ENCODE results near the gene PARD3. TPM values are rescaled to one million over a fixed set of nuclear protein-coding genes. Genes with fewer than 3 reads are reported as not detected.

PARD3 gene
- total RNA-seq, 1 donor from 2014 or later: 29.4 TPM

DNA sequence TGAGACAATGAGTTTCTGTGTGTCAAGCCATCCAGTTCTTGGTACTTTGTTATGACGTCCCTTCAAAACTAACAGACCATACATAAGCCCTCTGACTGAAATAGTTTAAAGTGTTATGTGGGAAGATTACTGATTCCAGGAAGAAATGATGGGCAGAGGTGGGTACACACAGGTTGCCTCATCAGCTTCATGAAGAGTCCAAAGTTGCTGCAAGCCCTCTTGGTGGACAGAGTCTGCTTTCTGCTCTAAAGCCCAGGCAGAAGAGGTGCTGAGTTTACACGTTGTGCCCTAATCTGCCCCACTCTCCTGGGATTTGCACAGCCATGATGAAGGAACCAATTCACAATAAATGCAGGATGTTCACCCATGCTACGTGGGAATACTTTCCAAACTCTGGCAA is 187.4 kb downstream of the PARD3 start:
- DNase-seq (ENCODE audit: low read depth in 2 of 2): no peak

- DNase-seq (ENCODE audit: low read depth in 2 of 2): no peak
Observed at GRCh38 chr10:34627331-34627730, 187.8 kb downstream of the PARD3 start.

- DNase-seq (ENCODE audit: low read depth in 2 of 2): no peak
Observed at GRCh38 chr10:34626158-34626880, 188.8 kb downstream of the PARD3 start.

DNA sequence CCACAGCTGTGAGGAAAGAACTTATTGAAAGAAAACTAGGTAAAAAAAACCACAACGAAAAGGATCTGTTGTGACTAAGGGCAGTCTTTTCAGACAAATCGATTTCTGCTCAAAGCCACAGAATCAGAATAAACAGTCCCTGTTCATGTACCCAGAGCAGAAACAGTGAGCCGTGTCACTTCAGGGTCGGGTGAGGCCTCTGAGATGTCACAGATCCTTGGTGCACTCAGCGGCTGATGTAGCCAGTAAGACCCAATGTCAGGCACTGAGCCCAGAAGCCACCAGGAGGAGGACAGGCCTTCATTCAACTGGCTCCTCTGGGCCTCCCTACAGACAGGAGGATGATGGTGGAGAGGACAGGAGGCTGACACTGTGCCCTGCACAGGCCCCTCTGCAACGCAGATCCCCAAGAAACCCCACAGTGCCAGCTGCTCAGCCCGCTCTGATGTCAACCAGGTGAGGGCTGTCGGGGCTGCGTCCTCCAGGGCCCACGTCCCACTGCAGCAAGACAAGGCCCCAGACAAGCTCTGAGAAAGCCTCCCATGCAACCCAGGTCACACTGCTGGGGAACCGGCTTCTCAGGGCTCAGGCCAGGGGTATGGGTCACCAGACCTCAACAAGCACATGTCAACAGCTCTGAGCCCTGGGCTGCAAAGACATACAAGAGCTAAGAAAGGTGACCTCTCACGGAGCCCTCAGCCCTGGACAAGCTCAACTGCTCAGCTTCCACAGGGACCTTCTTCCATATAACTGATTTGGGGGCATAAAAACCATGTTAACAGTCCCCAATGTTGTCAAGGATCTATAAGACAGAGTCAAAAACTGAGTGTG is 190.6 kb downstream of the PARD3 start:
- no peak for DNase-seq (ENCODE audit: low read depth in 2 of 2)

- no peak for DNase-seq (ENCODE audit: low read depth in 2 of 2)
Observed at GRCh38 chr10:34622945-34623344, 192.2 kb downstream of the PARD3 start.

- no peak for DNase-seq (ENCODE audit: low read depth in 2 of 2)
Observed at GRCh38 chr10:34618611-34619010, 196.5 kb downstream of the PARD3 start.

DNA sequence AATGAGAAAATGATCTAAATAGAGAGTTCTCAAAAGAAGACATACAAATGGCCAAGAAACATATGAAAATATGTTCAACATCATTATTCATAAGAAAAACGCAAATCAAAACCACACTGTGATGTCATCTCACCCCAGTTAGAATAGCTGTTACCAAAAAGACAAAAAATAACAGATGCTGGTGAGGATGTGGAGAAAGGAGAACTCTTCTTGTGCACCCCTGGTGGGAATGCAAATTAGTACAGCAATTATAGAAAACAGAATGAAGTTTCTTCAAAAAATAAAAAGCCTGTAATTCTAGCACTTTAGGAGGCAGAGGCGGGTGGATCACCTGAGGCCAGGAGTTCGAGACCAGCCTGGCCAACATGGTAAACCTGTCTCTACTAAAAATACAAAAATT is 199.3 kb downstream of the PARD3 start:
- DNase-seq (ENCODE audit: low read depth in 2 of 2): no peak

- DNase-seq (ENCODE audit: low read depth in 2 of 2): peak in 1 of 2 donors; percentile 18
Observed at GRCh38 chr10:34613491-34613890, 201.6 kb downstream of the PARD3 start.

DNA sequence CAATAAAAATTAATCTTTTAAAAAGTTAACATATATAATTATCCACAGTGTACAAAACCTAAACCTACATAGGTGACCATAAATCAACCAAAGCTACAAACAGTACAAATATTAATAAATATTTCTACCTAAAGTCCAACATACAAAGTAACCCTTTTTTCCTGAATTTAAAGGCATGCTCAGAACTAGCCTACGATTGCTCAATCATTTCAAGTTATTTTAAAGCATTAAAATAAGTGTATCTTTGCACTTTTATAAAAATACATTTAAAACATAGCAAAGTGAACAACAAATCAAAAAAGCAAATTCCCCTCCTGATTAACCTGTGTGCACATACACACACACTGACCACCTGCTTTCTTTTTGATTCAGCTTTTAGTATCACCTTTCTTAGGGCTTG is 202.2 kb downstream of the PARD3 start:
- DNase-seq (ENCODE audit: low read depth in 2 of 2): no peak

DNA sequence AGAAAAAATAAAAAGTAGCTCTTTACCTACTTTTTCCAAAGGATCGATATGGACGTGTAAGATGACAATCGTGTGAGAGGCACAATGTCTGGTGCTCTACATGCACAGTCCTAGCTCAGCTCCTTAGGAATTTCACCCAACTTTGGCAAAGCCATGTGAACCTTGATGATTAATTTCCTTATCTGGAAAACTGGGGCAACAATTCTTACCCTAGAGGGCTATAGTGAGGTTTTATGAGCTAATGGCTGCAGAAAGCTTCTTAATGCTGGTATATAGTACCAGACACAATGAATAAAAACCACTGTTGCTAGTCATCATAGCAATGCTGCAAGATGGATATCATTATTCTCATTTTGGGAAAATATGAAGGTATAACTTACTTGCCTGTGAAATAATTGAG is 202.7 kb downstream of the PARD3 start:
- peak in 1 of 2 donors; percentile 19 for DNase-seq (ENCODE audit: low read depth in 2 of 2)

DNA sequence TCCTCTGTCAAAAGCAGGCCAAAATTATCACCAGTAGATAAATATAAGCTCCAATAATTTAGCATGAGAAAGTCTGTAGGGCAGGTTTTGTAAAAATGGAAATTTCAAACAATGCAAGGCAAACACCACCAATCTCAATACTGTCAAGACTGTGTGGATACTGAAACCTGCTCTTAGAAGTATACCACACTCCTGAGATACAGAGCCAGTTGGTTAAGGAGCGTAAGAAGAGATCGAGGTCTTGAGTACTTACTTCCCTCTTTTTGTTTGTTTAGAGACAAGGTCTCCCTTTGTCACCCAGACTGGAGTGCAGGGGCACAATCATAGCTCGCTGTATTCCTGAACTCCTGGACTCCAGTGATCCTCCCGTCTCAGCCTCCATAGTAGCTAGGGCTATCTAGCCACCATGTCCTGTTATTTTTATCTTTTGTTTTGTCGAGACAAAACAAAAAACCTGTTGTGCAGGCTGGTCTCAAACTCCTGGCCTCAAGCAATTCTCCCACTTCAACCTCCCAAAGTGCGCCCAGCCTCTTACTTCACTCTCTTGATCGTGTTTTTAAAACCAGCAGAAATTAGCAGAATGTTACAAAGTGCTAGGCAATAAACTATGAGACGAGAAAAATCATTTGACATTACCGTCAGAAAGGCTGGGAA is 205.7 kb downstream of the PARD3 start:
- no peak for DNase-seq (ENCODE audit: low read depth in 2 of 2)

DNA sequence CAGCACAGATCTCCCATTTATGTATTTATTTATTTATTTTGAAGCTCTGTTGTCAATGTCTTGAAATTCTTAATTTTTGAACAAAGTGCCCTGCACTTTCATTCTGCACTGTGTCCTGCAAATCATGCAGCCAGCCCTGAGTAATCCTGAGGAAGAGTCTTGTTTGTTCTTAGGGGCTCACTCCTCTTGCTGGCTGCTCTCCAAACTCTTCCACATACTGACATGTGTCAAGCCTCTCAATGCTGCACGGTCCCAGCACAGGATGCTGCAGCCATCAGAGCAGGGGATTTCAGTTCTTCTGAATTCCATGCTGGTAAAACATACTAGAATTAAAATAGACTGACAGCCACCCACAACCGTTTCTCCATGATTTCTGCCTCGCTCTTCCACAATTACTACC is 207.2 kb downstream of the PARD3 start:
- peak in 1 of 2 donors; percentile 68 for DNase-seq (ENCODE audit: low read depth in 2 of 2)

DNA sequence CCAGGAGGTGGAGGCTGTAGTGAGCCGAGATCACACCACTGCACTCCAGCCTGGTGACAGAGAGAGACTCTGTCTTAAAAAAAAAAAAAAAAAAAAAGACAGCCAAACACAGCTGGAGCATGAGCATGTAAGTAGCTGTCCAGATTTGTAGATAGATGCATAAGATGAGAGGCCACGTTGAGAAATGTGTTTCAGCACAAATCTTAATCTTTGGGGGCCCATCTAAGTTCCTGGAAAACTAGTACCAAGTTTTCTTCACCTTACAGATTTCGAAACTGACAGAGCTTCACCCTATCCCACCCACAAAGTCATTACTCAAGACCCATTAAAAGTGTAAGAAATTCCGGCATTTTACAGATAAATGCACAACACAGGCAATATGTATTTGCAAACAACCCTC is 208.2 kb downstream of the PARD3 start:
- DNase-seq (ENCODE audit: low read depth in 2 of 2): no peak

DNA sequence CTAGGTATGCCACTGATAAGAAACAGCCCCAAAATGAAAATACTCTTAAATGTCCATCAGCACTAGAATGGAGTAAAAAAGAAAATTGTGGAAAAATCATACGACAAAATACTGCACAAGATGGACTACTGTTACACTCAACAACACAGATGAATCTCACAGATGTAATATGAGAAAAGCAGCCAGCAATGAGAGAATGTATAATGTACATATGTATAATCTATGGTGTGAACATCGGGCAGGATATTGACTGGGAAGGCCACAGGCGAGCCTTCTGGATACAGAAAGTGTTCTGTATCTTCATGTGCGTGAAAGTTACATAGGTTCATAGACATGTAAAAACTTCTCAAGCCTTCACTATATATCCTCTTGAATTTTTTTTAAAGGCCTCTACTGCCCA is 212.6 kb downstream of the PARD3 start:
- no peak for DNase-seq (ENCODE audit: low read depth in 2 of 2)

DNA sequence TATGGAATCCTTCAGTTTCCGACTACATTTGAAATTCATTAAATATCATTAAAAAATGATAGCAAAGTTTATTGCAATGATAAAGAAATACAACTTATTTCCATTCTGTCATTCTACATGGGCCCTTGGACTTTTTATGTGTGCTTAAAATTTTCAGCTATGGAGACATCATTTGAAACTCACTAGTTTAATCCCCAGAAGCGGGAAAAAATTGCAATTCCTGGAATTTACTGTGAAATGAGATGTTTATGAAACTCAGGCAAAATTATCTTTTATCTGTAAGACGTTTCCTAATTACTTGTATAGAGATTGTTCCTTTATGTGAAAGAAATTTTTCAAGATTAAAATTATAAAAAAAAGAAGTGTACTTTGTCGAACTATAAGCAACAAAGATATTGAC is 213.4 kb downstream of the PARD3 start:
- DNase-seq (ENCODE audit: low read depth in 2 of 2): no peak

DNA sequence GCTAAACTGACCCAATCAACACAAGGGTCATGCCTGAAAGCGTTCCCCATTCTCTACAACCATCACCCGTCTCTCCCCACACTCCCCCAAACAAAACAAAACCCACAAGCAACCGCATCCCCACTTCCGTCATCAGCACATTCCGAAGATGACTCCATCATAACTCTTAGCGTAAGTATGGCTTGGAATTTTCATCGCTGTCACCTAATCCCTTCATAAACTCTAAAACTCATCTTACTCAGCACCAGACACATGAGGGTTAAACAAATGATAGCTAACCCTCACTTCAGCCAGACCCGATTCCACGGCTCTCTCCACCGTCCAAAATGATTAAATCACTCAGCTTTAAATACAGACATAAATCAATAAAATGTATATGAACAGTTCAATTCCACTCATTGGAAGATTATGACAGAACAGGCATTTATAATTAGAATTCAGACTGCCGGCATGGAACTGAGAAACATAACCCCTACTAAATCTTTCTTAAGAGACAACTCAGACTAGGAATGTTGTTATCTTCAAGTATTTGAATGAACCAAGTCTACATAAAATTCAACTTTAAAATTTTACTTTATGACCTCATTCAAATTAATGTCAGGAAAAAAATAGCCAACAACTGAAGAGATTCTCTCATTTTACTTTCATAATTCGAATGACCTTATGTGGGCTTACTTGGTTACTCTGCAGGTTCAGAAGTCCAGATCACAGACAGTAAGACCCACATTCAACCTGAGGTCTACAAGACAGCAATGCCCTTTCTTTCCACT is 215.9 kb downstream of the PARD3 start:
- DNase-seq (ENCODE audit: low read depth in 2 of 2): no peak

- no peak for DNase-seq (ENCODE audit: low read depth in 2 of 2)
Observed at GRCh38 chr10:34596351-34596750, 218.7 kb downstream of the PARD3 start.

DNA sequence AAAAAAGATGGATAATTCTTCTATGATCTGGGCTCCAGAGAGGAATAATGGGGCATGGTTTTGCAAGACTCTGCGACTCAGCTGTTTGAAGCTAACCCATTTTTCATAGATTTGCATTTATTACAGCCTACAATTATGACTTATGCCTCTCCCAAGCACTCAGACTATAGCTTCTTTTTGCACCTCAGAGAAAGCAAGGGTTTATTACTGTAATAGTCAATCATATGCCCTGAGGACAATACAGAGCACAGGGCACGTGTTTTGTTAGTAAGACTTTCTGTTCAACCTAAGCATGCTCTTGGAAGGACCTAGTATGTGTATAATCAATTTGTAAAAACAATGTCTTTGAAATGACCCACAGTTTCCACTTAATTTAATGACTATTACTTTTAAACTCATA is 221.2 kb downstream of the PARD3 start:
- no peak for DNase-seq (ENCODE audit: low read depth in 2 of 2)

- no peak for DNase-seq (ENCODE audit: low read depth in 2 of 2)
Observed at GRCh38 chr10:34593374-34593890, 221.7 kb downstream of the PARD3 start.

DNA sequence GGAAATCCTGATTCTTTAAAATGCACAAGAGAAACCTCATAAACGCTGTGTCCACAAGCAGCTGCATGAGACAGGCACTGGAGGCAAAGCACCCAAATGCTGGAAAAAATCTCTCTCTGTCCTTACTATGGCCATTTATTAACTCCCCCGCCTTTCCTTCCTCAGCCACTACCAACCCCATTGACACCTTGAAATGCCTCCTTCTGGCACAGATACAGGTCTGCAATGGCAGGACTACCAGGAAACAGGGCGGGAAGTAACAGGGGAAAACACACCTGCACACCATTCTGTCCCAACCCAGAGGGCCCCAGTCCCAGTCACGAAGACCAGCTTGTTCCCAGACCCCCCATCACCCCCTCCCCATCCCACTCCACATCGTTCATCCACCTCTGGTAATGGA is 224.3 kb downstream of the PARD3 start:
- no peak for DNase-seq (ENCODE audit: low read depth in 2 of 2)

- no peak for DNase-seq (ENCODE audit: low read depth in 2 of 2)
Observed at GRCh38 chr10:34589275-34589674, 225.8 kb downstream of the PARD3 start.

DNA sequence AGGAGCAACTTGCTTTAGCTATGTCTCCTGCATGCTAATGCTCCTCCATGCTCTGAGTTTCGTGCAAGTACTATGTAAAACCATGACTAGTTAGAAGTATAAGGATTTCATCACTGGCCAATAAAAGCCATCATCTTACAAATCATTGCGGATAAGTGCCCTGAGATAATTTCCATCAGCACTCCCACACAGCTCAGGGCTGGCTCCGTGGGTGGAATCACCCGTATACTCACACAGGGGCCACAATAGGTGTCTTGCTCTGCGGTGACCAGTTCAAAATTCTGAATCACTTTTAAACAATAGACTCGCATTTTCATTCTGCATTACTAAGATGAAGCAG is 227.4 kb downstream of the PARD3 start:
- no peak for DNase-seq (ENCODE audit: low read depth in 2 of 2)

All from lung microvascular endothelial cell (primary cell).